Measurements from ENCODE around the gene CCL24. TPM values are rescaled to one million over a fixed set of nuclear protein-coding genes. Genes with fewer than 3 reads are reported as not detected.
"Not testable (repeated sequence)": the region's sequence is repeated elsewhere in the genome, so short reads cannot be mapped to it uniquely, and the experiment has no call there.

Gene CCL24
- total and polyA plus RNA-seq, 2 donors (not counting 3 experiments of a cell fraction or from before 2014, with no cell fraction given), result not detected

DNA sequence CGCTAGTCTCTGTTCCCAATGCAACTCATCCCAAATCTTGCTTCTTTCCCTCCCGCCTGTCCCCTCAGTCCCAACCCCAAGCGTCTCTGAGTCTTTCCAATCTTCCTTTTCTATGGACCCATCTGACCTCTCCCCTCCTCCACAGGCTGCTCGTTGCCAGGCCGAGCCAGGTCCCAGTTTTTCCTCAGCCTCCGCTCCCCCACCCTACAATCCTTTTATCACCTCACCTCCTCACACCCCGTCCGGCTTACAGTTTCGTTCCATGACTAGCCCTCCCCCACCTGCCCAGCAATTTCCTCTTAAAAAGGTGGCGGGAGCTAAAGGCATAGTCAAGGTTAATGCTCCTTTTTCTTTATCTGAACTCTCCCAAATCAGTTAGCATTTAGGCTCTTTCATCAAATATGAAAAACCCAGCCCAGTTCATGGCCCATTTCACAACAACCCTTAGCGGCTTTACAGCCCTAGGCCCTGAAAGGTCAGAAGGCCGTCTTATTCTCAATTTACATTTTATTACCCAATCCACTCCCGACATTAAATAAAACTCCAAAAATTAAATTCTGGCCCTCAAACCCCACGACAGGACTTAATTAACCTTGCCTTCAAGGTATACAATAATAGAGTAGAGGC, 32.8 kb downstream of the CCL24 start:
- H4K20me1 ChIP-seq (replicated peaks; ENCODE audit: control insufficient read depth, extremely low read depth, insufficient read depth, low read length); H3K27ac ChIP-seq (ENCODE audit: insufficient read depth, low read depth, low read length); H3K4me2 ChIP-seq (ENCODE audit: insufficient read depth, low read length); FAIRE-seq; POLR2A ChIA-PET; dilution Hi-C loops (cut with MboI; ENCODE audit: extremely low pct_ligation_motif_present, low sequenced_read_pairs); H3K79me2 ChIP-seq (ENCODE audit: control insufficient read depth, insufficient read depth, low read length); H3K9me3 ChIP-seq (replicated peaks; ENCODE audit: control insufficient read depth, insufficient read depth, low read length); H3K27me3 ChIP-seq (ENCODE audit: control insufficient read depth in 2 of 2, insufficient read depth in 2 of 2, low read length in 2 of 2); CTCF ChIA-PET; DNase-seq (ENCODE audit: low read depth, low spot score); H3K9me1 ChIP-seq (replicated peaks; ENCODE audit: control insufficient read depth, extremely low read depth, insufficient read depth, low read length); H3K36me3 ChIP-seq (ENCODE audit: control insufficient read depth in 2 of 2, extremely low read depth in 1 of 2, insufficient read depth in 2 of 2, low read length in 2 of 2); intact Hi-C loops (cut with micrococcal nuclease); BruUV-seq (replicated peaks); H3K4me1 ChIP-seq (ENCODE audit: control insufficient read depth, extremely low read depth, insufficient read depth, low read length); H3K9ac ChIP-seq (replicated peaks; ENCODE audit: extremely low read depth, insufficient read depth, low read length); H3K4me3 ChIP-seq (replicated peaks in 1 of 3; ENCODE audit: insufficient read depth in 1 of 3, low read depth in 1 of 3, low read length in 3 of 3); H2AFZ ChIP-seq (ENCODE audit: low read depth, low read length): not testable (repeated sequence)

DNA sequence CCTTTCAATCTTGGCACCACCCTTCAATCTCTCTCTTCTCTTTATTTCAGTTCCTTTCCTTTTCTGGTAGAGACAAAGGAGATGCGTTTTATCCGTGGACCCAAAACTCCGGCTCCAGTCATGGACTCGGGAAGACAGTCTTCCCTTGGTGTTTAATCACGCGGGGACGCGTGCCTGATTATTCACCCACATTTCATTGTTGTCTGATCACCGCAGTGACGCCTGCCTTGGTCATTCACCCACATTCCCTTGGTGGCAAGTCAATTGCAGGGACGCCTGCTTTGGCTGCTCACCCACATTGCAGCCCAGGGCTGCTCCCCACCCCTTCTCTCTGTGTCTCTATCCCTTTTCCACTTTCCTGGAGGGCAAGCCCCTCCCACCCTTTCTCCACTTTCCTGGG, 34.1 kb downstream of the CCL24 start:
- H2AFZ ChIP-seq (ENCODE audit: low read depth, low read length); H3K27me3 ChIP-seq (ENCODE audit: control insufficient read depth in 2 of 2, insufficient read depth in 2 of 2, low read length in 2 of 2); H3K4me2 ChIP-seq (ENCODE audit: insufficient read depth, low read length); FAIRE-seq; H3K36me3 ChIP-seq (ENCODE audit: control insufficient read depth in 2 of 2, extremely low read depth in 1 of 2, insufficient read depth in 2 of 2, low read length in 2 of 2); H3K79me2 ChIP-seq (ENCODE audit: control insufficient read depth, insufficient read depth, low read length); H3K27ac ChIP-seq (ENCODE audit: insufficient read depth, low read depth, low read length); H3K4me1 ChIP-seq (ENCODE audit: control insufficient read depth, extremely low read depth, insufficient read depth, low read length); H3K9me3 ChIP-seq (replicated peaks; ENCODE audit: control insufficient read depth, insufficient read depth, low read length); H3K4me3 ChIP-seq (replicated peaks in 1 of 3; ENCODE audit: insufficient read depth in 1 of 3, low read depth in 1 of 3, low read length in 3 of 3); DNase-seq (ENCODE audit: low read depth, low spot score); CTCF ChIA-PET; H4K20me1 ChIP-seq (replicated peaks; ENCODE audit: control insufficient read depth, extremely low read depth, insufficient read depth, low read length); dilution Hi-C loops (cut with MboI; ENCODE audit: extremely low pct_ligation_motif_present, low sequenced_read_pairs); BruUV-seq (replicated peaks); POLR2A ChIA-PET; H3K9me1 ChIP-seq (replicated peaks; ENCODE audit: control insufficient read depth, extremely low read depth, insufficient read depth, low read length); H3K9ac ChIP-seq (replicated peaks; ENCODE audit: extremely low read depth, insufficient read depth, low read length); intact Hi-C loops (cut with micrococcal nuclease): not testable (repeated sequence)

DNA sequence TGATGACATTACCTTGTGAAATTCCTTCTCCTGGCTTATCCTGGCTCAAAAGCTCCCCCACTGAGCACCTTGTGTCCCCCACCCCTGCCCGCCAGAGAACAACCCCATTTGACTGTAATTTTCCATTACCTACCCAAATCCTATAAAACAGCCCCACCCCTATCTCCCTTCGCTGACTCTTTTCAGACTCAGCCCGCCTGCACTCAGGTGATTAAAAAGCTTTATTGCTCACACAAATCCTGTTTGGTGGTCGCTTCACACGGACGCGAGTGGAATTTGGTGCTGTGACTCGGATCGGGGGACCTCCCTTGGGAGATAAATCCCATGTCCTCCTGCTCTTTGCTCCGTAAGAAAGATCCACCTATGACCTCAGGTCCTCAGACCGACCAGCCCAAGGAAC, 34.6 kb downstream of the CCL24 start:
- H3K9me3 ChIP-seq (replicated peaks; ENCODE audit: control insufficient read depth, insufficient read depth, low read length); H3K36me3 ChIP-seq (ENCODE audit: control insufficient read depth in 2 of 2, extremely low read depth in 1 of 2, insufficient read depth in 2 of 2, low read length in 2 of 2); H3K9ac ChIP-seq (replicated peaks; ENCODE audit: extremely low read depth, insufficient read depth, low read length); H2AFZ ChIP-seq (ENCODE audit: low read depth, low read length); FAIRE-seq; H3K27me3 ChIP-seq (ENCODE audit: control insufficient read depth in 2 of 2, insufficient read depth in 2 of 2, low read length in 2 of 2); H3K4me1 ChIP-seq (ENCODE audit: control insufficient read depth, extremely low read depth, insufficient read depth, low read length); POLR2A ChIA-PET; H3K79me2 ChIP-seq (ENCODE audit: control insufficient read depth, insufficient read depth, low read length); H4K20me1 ChIP-seq (replicated peaks; ENCODE audit: control insufficient read depth, extremely low read depth, insufficient read depth, low read length); CTCF ChIA-PET; DNase-seq (ENCODE audit: low read depth, low spot score); BruUV-seq (replicated peaks); H3K9me1 ChIP-seq (replicated peaks; ENCODE audit: control insufficient read depth, extremely low read depth, insufficient read depth, low read length); dilution Hi-C loops (cut with MboI; ENCODE audit: extremely low pct_ligation_motif_present, low sequenced_read_pairs); H3K4me2 ChIP-seq (ENCODE audit: insufficient read depth, low read length); H3K27ac ChIP-seq (ENCODE audit: insufficient read depth, low read depth, low read length); H3K4me3 ChIP-seq (replicated peaks in 1 of 3; ENCODE audit: insufficient read depth in 1 of 3, low read depth in 1 of 3, low read length in 3 of 3); intact Hi-C loops (cut with micrococcal nuclease): not testable (repeated sequence)

Measured in endothelial cell of umbilical vein (primary cell).